HG02981 (cell line): ENCODE data around the gene ARMH3.
"Not testable (repeated sequence)": the region's sequence is repeated elsewhere in the genome, so short reads cannot be mapped to it uniquely, and the experiment has no call there.

Experiments
- ATAC-seq: cut with Tn5 transposase; IDR thresholded peaks from one replicate; pipeline ENCODE4 v1.9.1; 2021; ENCODE audit warnings: mild to moderate bottlenecking, moderate library complexity; ENCODE audit not compliant: unreplicated experiment

ARMH3 gene

GRCh38 chr10:102046095-102046494 is 9.9 kb downstream of the ARMH3 start:
- ATAC-seq: no peak

GRCh38 chr10:102045292-102045691 is 10.7 kb downstream of the ARMH3 start:
- ATAC-seq: no peak

- ATAC-seq: no peak
Measured at GRCh38 chr10:102040305-102041050, 15.5 kb downstream of the ARMH3 start.

DNA sequence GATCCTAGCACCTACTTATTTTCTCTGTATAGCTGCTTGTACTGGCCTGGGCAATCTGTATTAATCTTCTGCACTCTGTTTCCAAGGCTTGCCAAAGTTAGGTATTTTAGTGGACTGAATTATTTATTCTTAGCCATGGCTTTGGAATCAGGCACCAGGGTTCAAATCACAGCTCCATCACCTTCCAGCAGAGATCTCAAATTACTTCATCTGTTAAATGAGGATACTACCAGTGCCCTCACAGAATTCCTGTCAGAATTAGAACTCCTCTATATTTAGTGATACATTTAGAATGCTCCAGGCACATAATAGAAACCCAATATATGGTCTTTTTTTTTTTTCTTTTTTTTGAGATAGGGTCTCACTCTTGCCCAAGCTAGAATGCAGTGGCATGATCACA is 17.6 kb downstream of the ARMH3 start:
- ATAC-seq: no peak

DNA sequence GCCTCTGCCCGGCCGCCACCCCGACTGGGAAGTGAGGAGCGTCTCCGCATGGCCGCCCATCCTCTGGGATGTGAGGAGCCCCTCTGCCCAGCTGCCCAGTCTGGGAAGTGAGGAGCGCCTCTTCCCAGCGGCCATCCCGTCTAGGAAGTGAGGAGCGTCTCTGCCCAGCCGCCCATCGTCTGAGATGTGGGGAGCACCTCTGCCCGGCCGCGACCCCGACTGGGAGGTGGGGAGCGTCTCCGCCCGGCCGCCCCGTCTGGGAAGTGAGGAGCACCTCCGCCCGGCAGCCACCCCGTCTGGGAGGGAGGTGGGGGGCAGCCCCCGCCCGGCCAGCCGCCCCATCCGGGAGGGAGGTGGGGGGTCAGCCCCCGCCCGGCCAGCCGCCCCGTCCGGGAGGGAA is 20.2 kb downstream of the ARMH3 start:
- ATAC-seq: not testable (repeated sequence)

DNA sequence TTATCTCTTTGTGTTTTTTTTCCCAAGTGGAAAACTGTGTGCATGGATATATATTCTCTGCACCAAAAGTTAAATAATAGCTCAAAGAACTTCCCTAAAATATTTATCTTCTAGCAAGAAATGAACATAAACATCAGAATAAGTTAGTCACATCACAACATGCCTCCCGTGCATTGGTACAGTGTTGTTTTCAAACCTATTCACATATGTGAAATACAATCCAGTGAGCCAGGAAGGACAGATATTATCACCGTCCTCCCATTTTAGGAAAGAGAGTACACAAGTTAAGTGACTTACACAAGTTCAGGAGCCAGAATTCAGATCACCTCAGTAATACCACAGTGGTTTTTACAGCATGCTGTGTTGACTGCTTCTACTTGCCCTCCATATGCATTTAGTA is 22.2 kb downstream of the ARMH3 start:
- no peak for ATAC-seq

GRCh38 chr10:102027261-102027660 is 28.7 kb downstream of the ARMH3 start:
- ATAC-seq: no peak

GRCh38 chr10:102024799-102025198 is 31.2 kb downstream of the ARMH3 start:
- ATAC-seq: no peak

DNA sequence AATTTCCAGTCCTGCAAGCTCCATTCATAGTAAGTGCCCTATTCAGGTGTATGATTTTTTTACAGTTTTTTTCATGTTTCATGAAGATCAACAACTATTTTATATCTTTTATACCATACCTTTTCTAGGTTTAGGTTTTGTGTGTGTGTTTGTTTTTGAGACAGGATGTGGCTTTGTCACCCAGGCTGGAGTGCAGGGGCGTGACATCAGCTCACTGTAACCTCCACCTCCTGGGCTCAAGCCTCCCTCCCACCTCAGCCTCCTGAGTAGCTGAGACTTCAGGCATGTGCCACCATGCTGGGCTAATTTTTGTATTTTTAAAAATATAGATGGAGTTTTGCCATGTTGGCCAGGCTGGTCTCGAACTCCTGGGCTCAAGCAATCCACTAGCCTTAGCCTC is 35.0 kb downstream of the ARMH3 start:
- ATAC-seq: no peak

- no peak for ATAC-seq
Measured at GRCh38 chr10:102017295-102017694, 38.7 kb downstream of the ARMH3 start.

GRCh38 chr10:102016416-102016815 is 39.6 kb downstream of the ARMH3 start:
- ATAC-seq: no peak

- ATAC-seq: no peak
Measured at GRCh38 chr10:102010961-102011360, 45.0 kb downstream of the ARMH3 start.

DNA sequence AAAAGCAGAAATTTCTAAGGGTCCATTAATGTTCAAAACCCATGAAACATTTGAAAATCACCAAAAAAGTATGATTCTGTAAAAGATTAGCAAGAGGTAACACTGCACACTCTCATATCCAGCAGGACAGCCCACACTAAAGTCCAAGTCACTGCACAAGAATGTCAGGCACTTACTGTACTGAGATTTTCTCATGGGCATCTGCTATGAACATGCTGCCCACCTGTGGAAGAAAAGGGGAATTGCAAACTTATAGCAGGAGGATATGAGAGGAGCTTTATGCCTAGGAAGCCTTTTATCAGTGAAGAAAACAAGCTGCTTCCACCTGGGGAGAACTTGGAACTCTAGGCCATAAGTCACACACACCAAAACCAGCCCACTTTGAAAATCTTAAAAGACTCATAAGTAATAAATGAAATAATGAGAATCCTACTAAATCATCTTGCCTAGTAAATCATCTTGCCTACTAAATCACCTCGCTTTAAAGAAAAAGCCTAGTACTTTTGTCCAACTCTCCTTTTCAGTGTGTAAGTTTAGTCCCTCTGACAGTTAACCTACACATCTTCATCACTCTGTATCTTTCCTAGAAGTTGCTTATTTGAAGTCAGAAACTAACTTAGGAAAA is 46.1 kb downstream of the ARMH3 start:
- peak; percentile 56 for ATAC-seq

DNA sequence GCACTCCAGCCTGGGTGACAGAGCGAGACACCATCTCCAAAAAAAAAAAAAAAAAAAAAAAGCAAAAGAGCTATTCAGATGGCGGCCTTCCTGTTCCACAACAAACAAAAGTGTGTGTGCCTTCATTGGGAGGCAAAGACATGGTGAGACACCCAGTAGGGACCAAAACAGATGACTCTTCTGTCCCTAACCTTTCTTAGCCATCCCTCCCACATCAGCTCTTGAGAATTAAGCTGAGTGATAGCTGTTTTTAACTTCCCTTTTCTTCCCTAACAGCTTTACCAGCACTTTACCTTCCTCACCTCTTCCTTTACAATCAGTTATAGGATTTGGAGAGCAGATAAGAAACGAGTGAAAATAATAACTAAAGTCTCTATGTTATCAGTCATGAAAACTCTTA is 48.2 kb downstream of the ARMH3 start:
- no peak for ATAC-seq

GRCh38 chr10:102007031-102007430 is 48.9 kb downstream of the ARMH3 start:
- not testable (repeated sequence) for ATAC-seq

DNA sequence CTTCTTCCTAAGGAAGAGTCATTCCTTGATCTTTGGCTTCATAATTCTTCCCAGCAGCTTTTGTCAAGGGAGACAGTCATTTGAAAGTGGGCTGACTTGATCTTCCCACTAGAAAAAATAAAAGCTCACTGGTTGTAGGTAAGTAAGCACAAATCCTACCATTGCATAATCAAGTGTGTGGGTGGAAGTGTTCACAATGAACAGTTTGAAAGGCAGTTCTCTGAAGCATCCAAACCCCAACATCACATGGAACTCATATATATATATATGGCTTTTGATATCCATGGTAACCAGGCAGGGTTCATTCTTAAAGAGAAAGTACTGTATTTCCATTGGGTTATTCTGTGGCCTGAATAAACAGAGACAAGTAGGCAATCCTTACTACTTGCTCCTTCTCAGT is 51.6 kb downstream of the ARMH3 start:
- no peak for ATAC-seq

DNA sequence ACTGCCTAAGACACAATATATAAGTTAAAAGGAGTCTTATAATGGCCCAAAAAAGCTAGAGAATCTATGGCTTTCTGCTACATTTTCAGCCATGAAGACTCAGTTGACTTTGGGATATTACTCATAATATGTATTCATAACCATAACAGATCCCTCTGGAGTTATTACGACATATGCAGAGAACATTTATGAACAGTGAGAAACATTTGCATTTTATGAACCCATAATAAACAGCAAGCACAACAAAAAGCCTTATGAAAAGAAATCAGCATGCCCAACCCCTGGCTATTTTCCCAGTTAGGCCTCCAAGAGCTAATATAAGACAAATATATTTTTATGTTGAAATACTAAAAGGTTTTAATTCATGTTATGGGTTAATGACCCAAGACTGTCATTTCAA is 52.4 kb downstream of the ARMH3 start:
- ATAC-seq: no peak

GRCh38 chr10:102001435-102002068 is 54.4 kb downstream of the ARMH3 start:
- no peak for ATAC-seq

DNA sequence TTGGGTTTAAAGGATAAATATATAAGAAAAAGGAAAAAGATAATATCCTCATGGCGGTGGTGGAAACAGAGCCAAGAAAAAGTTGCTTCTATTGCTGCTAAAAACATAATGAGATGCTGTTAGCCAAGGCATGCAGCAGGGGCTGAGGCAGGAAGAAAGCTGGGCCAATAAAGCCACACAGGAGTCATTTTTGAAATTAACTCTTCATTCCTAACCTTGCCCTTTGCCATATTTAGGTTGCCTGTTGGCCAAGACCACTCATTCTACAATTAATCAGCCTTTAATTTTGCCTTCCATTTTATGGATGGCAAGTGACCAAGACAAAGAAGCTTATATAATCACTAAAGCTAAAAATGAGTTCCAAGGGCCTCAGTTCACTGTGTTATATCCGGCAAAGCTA is 58.2 kb downstream of the ARMH3 start:
- no peak for ATAC-seq

DNA sequence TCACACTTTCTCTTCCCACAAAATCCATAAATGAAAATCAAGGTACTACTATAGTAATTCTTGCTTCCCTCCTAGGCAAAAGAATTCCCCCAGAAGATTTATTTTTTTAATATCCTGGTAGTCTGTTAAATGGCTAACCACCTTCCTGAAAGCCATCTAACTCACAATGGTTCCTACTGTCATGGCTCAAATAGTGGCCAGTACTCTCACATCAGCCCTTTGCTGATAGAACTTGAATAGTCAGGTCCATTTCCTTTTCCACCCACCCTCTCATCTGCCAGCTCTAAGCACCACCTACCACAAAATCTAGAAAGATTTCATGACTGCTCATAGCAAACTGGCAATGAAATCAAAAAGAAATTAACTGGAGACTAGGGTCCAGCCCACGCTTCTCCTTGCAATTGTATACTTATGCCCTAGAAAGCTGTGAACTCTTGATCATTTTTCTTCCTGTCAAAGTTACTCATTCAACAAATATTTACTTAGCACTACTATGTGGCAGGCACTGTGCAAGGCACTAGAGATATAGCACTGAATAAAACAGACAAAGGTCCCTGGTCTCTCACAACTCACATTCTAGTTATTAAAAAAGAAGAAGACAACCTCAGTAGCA is 60.4 kb downstream of the ARMH3 start:
- no peak for ATAC-seq

- ATAC-seq: no peak
Measured at GRCh38 chr10:101993651-101994200, 62.2 kb downstream of the ARMH3 start.

DNA sequence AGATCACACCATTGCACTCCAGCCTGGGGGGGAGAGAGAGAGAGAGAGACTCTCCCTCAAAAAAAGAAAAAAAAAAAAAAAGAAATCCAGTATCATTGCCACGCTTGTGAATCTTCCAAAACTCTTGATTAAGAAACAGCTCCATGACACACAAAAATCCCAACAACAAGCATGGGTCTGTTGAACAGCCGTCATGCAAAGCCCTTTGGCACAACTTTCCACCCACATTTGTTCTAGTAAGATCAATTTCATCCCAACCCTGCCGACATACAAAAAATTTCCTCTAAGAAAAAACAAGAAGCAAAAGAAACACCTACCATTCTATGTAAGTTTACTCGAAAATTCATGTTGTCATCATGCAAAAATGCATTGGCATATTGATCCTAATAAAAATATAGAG is 62.8 kb downstream of the ARMH3 start:
- ATAC-seq: no peak
